Pons (tissue), 1 donor: Measurements from ENCODE around the gene NPR1.
"Not testable (repeated sequence)": the region's sequence is repeated elsewhere in the genome, so short reads cannot be mapped to it uniquely, and the experiment has no call there.

ENCODE experiments used
- DNase-seq: peaks from one replicate; pipeline ENCODE4 v3.0.0-alpha.2; 2016; ENCODE audit warnings: low spot score

The NPR1 gene

GRCh38 chr1:153649863-153650235 is 28.6 kb upstream of the NPR1 start:
- peak; percentile 90 for DNase-seq

- DNase-seq = no peak
Observed at GRCh38 chr1:153651771-153652170, 26.7 kb upstream of the NPR1 start.

- DNase-seq = no peak
Observed at GRCh38 chr1:153652805-153653500, 25.5 kb upstream of the NPR1 start.

GRCh38 chr1:153655333-153655732 is 23.2 kb upstream of the NPR1 start:
- no peak for DNase-seq

- peak; percentile 84 for DNase-seq
Observed at GRCh38 chr1:153658400-153659174, 19.9 kb upstream of the NPR1 start, which contains the start of gene SNAPIN. TSS of gene SNAPIN (plus strand) at chr1:153658703. CDS start at chr1:153658744, 41 bp downstream.

GRCh38 chr1:153659175-153659534 is 19.3 kb upstream of the NPR1 start:
- no peak for DNase-seq

GRCh38 chr1:153659656-153660055 is 18.8 kb upstream of the NPR1 start:
- DNase-seq = no peak

- DNase-seq = no peak
Observed at GRCh38 chr1:153661111-153661708, 17.3 kb upstream of the NPR1 start.

GRCh38 chr1:153662269-153662668 is 16.2 kb upstream of the NPR1 start:
- no peak for DNase-seq

GRCh38 chr1:153663211-153663610 is 15.3 kb upstream of the NPR1 start:
- DNase-seq = no peak

- DNase-seq = no peak
Observed at GRCh38 chr1:153667439-153667838, 11.0 kb upstream of the NPR1 start.

- DNase-seq = not testable (repeated sequence)
Observed at GRCh38 chr1:153668672-153669071, 9.8 kb upstream of the NPR1 start.

- no peak for DNase-seq
Observed at GRCh38 chr1:153669606-153670005, 8.9 kb upstream of the NPR1 start.

GRCh38 chr1:153670257-153670858 is 8.1 kb upstream of the NPR1 start:
- no peak for DNase-seq

GRCh38 chr1:153670859-153671627 is 7.4 kb upstream of the NPR1 start, which contains the start of gene ILF2:
TSS of gene ILF2 (minus strand) at chr1:153670993. CDS start at chr1:153670922, 71 bp downstream.
- peak; percentile 100 for DNase-seq

GRCh38 chr1:153671628-153672353 is 6.7 kb upstream of the NPR1 start:
- not testable (repeated sequence) for DNase-seq

GRCh38 chr1:153673511-153673910 is 5.0 kb upstream of the NPR1 start:
- DNase-seq = no peak

GRCh38 chr1:153677718-153678518 is 570 bp upstream of the NPR1 start:
- DNase-seq = peak; percentile 25

GRCh38 chr1:153679337-153680119 is 1.0 kb downstream of the NPR1 start:
- no peak for DNase-seq

GRCh38 chr1:153680120-153680403 is 1.6 kb downstream of the NPR1 start:
- no peak for DNase-seq
